Activated CD4-positive, alpha-beta T cell treated with anti-CD3 and anti-CD28 coated beads, Interleukin-2, amount 50 U/mL, for 1 hour (primary cell): ENCODE results near the gene CDHR5.

ENCODE experiments used
- DNase-seq: peaks from one replicate; pipeline ENCODE4 v3.0.0-alpha.2; 2020

Gene CDHR5

DNA sequence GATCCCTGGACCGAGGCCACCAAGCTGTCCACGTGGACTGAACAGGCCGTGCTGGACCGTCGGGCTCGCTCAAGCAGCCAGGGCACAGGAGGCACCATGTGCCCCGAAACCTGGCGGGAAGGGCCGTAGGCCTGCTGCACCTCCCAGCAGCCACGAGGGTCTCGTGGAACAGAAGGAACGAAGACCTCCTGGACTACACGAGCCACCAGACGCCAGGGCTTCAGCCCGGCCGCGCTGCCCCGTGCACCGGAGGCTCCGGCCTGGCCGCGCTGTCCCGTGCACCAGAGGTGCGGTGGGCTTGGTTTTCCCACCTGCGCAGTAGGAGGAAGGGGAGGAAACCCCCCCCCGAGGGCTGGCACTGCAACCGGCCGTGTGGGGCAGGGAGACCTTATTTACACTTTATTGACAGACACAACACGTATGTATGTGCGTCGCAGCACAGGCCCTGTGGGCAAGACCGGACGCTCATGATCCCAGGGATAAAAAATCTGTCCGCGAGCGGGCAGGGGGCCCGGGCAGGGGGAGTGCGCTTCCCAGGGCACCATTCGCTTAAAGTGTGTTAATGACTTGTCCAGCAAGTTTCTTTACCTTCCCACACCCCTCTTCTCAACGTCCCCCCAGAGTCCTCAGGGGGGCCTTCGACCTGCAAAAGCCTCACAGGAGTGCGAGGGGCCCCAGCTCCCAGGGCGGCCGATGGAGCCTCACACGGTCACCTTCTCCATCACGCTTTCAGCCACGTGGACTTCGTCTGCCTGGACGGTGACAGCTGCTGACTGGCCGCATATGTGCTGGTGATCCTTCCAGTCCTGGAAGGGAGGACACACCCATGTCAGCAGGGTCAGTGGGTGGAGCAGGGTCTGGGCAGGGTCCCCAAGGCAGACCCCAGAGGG, 19.3 kb upstream of the CDHR5 start:
- DNase-seq: no peak

DNA sequence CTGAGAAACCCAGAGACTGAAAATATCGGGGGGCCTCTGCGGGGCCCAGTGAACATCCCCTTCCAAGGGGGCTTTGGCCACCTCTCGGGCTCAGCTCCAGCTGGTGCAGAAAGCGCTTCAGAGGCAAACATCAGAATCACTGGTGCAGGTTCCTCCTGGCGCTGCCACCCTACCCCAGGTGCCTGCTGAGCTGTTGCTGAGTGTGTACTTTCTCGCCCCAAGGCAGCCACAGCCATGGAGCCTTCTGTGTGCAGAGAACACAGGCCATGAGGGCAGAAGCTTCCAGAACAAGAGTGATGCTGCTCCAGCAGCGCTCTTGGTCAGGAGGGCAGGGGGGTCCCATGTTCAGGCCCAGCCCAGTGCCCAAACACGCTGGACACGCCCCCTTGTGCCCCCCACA, 18.6 kb upstream of the CDHR5 start:
- DNase-seq: no peak

DNA sequence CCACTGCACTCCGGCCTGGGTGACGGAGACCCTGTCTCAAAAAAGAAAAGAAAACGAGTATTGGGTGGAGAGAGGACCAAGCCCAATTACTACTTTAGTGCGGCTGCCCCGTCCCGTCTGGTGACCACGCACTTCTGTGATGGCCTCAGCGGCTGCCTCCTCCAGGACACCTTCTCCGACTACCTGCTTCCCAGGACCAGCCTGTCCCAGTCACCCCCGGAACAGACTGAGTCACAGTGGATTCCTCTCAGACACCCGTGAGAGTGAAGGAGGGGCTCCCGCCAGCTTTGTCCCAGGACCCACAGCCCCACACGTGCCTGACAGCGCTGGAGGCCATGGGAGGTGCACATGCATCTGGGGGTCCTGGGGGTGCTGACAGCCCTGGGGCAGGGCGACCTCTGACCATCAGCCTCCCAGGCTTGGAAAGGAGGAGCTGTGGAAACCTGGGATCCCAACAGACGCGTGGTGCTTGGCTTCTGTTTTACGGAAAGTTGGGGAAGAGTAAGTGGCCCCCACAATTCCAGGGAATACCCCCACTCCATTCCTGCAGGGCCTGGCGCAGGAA, 17.1 kb upstream of the CDHR5 start:
- DNase-seq: no peak

DNA sequence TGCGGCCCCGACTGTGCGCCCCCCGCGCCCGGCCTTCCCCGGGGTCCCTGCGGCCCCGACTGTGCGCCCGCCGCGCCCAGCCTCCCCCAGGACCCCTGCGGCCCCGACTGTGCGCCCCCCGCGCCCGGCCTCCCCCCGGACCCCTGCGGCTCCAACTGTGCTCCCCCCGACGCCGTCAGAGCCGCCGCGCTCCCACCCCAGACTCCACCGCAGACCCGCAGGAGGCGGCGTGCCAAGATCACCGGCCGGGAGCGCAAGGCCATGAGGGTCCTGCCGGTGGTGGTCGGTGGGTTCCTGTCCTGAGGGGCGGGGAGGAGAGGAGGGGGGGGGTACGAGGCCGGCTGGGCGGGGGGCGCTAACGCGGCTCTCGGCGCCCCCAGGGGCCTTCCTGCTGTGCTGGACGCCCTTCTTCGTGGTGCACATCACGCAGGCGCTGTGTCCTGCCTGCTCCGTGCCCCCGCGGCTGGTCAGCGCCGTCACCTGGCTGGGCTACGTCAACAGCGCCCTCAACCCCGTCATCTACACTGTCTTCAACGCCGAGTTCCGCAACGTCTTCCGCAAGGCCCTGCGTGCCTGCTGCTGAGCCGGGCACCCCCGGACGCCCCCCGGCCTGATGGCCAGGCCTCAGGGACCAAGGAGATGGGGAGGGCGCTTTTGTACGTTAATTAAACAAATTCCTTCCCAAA, 15.4 kb upstream of the CDHR5 start:
- no peak for DNase-seq

DNA sequence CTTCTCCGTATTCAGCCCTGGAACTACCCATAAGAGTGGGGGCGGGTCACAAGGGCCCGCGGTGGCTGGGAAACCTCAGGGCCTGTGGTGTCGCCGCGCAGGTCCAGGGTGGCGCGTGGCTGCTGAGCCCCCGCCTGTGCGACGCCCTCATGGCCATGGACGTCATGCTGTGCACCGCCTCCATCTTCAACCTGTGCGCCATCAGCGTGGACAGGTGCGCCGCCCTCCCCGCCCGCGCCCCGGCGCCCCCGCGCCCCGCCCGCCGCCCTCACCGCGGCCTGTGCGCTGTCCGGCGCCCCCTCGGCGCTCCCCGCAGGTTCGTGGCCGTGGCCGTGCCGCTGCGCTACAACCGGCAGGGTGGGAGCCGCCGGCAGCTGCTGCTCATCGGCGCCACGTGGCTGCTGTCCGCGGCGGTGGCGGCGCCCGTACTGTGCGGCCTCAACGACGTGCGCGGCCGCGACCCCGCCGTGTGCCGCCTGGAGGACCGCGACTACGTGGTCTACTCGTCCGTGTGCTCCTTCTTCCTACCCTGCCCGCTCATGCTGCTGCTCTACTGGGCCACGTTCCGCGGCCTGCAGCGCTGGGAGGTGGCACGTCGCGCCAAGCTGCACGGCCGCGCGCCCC, 14.7 kb upstream of the CDHR5 start:
- DNase-seq: no peak

DNA sequence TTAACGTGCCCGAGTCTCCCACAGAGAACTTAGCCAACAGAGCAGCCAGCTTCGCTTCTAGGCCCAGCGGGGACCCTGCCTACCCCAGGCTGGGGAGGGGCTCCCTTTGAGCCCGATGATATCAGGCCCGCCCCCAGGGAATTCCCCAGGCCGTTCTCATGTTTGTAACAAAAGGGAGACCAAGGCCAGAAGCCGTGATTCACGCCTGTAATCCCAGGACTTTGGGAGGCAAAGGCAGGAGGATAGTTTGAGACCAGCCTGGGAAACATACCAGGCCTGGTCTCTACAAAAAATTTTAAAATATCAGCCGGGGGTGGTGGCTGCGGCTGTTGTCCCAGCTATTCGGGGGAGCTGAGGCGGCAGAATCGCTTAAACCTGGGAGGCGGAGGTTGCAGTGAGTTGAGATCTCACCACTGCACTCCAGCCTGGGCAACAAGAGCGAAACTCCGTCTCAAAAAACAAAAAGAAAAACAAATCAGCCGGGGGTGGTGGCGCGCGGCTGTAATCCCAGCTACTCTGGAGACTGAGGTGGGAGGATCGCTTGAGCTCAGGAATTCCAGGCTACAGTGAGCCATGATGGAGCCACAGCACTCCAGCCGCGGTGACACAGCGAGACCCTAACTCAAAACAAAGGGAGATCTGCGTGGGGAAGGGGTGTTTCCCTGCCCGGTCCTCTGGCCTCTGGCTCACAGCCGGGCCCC, 14.0 kb upstream of the CDHR5 start:
- no peak for DNase-seq

DNA sequence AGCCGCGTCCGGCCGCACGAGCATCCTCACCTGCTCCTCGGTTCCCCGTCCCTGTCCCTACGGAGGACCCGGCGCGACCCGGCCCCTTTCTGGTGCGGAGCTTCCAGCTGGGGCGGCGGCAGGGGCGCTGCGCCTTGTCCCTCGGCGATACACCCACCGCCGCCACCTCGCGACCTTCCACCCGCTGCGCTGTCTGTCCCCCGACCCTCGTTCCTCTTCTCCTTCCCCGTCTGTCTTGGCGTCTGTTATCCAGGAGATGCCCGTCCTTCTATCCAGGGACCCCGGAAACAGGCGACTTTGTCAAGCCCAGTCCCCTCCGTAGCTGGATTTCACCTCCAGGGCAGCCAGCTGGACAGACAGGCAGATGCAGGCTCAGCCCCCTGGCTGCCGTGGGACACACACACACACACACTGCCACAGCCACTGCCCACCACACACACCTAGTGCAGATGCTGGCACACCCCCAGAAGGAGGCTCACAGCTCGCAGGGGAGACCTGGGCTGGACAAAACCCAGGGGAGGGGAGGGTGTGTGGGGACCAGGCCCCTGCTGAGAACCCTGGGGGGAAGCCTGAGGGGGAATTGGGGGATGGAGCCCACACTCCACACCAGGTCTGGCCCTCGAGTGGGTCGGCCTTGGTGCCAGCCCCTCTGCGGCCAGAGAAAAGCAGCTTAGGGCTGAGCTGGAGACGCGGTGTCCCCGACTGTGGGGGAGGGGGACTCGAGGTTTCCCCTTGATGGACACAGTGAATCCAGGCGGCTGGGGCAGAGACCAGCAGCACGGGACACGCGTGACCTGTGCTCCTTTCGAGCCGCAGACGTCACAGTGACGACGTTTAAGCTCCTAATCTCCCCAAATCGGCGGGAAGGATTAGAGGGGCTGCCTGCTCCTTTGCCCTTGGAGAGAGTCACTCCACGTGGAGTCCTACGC, 13.1 kb upstream of the CDHR5 start:
- DNase-seq: no peak

DNA sequence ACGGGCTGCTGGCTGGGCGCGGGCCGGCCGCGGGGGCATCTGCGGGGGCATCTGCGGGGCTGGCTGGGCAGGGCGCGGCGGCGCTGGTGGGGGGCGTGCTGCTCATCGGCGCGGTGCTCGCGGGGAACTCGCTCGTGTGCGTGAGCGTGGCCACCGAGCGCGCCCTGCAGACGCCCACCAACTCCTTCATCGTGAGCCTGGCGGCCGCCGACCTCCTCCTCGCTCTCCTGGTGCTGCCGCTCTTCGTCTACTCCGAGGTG, 12.5 kb upstream of the CDHR5 start:
- DNase-seq: no peak

DNA sequence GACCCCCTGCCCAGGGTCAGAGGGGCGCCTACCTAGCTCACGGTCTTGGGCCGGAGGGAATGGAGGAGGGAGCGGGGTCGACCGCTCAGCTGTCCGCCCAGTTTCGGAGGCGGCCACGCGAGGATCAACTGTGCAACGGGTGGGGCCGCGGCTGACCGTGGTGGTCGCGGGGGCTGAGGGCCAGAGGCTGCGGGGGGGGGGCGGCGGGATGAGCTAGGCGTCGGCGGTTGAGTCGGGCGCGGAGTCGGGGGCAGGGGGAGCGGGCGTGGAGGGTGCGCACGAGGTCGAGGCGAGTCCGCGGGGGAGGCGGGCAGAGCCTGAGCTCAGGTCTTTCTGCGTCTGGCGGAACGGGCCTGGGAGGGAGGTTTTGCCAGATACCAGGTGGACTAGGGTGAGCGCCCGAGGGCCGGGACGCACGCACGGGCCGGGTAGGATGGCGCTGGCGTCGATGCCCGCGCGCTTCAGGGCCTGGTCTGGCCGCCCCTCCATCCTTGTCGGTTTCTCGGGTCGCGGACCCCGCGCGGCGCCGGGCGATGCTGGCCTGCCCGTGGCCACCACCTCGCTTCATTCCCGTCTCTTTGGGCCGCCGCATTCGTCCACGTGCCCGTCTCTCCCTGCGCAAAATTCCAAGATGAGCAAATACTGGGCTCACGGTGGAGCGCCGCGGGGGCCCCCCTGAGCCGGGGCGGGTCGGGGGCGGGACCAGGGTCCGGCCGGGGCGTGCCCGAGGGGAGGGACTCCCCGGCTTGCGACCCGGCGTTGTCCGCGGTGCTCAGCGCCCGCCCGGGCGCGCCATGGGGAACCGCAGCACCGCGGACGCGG, 12.0 kb upstream of the CDHR5 start, which contains the start of gene DRD4:
Gene DRD4 (plus strand): TSS at position 759 of the 822 bp plus-strand sequence. CDS start 36 bp downstream, at position 795.
- DNase-seq: no peak

DNA sequence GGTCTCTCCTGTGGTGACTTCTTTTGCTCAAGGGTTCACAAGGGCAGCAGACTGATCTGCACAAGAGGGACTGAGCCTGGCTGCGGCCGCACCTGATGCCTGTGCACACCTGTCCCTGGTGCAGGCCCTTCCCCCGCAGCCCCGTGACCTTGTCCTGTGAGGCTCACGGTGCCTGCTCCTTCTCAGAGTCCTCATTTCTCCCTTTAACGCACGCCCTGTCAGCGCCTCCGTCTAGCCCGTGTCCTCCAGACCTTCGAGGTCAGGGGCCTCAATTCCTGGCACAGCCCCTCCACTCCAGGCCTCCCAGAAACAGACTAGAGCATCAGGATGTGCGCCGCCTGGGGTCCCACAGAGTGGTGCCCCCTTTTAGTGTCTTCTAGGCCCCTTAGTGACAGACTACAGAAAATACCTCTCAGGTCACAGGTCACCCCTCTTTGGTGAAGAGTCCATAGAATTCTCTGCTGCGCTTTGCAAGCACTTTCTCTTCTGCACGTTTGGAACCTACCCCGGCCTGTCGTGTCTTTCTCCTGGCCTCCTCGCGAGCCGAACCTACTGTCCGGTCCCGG, 11.3 kb upstream of the CDHR5 start:
- DNase-seq: no peak

DNA sequence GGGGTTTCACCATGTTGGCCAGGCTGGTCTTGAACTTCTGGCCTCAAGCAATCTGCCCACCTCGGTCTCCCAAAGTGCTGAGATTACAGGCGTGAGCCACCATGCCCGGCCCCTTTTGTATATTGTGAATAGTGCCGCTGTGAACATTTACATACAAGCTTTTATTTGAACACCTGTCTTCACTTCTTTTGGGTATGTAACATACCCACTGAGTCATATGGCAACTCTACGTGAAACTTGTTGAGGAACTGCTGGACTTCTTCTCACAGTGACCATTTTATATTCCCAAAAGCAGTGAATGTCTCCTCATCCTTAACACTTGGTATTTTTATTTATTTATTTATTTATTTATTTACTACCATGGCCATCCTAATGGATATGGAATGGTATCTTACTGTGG, 6.1 kb upstream of the CDHR5 start:
- no peak for DNase-seq

DNA sequence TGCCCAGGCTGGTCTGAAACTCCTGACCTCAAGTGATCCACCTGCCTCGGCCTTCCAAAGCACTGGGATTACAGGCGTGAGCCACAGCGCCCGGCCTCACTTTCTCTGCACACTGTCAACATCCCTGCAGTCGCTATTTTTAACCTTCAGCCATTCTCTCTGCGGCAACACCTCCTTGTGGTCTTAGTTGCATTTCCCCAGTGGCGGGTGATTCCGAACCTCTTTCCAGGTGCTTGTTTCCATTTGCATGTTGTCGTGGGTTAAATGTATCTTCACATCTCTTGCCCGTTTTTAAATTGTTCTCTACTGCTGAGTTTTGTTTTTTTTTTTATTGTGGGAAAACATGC, 4.5 kb upstream of the CDHR5 start:
- no peak for DNase-seq

DNA sequence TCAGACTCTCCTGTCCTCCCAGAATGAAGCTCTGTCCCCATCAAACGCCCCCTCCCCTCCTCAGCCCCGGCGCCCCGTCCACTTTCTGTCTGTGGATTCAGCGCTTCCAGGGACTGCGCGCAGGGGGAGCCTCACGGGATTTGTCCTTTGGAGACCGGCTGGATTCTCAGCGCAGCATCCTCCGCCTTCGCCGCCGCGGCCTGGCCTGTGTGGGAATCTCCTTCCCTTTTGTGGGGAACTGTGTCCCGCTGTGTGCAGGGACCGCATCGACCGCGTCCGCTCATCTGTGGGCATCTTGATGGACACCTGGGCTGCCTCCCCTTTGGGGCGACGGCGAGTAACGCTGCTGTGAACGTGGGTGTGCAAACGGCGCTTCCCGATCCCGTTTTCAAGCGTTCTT, 3.3 kb upstream of the CDHR5 start:
- no peak for DNase-seq

DNA sequence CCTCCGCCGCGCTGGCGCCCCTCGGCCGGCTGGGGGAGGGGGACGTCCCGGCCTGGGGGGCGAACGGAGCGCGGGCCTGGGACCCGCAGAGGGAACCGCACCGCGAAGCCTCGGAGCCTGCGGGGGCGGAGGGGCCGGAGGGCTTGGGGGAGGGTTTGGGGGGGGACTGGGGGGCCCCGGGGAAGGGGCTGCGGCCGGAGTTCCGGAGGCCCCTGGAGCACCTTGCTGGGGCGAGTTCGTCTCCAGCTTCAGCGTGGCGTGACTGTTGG, 2.5 kb upstream of the CDHR5 start:
- no peak for DNase-seq

DNA sequence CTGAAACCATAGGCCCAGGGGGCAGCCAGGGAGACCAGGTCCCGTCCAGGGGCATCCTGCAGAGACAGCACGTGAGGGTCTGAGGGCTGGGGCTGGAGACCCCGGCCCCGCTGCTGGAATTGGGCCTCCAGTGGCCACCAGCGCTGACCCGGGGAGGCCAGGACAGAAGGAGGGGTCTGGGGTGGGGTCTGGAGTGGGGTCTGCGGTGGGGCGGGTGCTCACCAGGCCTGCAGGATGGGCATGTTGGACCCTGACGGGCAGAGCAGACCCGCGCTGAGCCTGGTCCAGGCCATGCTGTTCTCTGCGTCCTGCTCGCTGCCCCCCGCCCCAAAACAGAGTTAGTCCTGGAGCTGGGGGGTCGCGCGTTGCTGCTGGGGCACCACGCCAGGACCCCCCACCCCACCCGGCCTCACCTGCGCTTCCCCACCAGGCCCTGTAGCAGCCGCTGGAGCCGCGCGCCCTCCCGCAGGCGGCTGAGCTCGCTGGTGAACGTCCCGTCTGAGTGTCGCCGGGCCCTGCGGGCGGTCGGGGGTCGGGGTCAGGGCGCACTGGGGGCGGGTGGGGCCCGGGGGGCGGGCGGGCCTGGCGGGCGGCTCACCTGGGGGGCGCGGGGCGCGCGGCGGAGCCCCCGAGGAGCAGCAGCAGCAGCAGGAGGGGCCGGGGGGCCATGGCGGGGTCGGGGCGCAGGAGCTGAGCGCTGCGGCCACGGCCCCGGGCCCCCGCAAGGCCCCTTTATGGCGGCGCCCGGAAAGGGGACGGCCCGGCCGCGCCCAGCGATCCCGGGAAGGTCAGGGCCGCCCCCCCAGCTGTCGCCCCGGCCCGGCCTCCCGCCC, 1.9 kb upstream of the CDHR5 start, which contains the start of gene SCT:
Gene SCT (minus strand): TSS at position 707 of the 833 bp plus-strand sequence. CDS start 38 bp downstream, at position 669.
- DNase-seq: no peak

DNA sequence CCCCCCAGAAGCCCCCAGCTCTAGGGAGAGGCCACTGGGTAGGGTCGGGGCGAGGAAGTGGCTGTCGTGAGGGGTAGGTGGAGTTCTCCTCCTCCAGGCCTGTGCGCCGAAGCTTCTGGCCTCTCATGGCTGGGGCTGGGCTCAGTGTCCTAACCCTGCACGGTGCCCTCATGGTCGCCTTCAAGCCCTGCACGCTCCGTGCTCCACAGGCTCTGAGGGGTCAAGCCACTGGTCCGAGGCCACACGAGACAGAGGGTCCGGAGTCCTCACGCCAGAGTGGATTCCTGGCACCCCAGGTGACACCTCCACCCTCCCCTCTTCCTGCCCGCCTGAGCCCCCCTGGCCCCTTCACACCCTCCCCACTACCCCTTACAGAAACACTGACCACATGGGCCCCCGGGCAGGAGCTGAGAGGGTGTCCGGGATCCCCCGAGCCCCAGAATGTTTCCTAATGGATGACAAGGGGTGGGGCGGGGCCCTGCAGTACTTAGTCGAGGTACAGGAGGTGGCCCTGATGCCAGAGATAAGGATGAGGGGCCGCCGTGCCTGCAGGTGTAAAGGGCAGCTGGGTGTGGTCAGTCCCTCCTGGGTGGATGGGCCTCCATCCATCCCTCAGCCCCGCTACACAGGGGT, 997 bp upstream of the CDHR5 start:
- no peak for DNase-seq

DNA sequence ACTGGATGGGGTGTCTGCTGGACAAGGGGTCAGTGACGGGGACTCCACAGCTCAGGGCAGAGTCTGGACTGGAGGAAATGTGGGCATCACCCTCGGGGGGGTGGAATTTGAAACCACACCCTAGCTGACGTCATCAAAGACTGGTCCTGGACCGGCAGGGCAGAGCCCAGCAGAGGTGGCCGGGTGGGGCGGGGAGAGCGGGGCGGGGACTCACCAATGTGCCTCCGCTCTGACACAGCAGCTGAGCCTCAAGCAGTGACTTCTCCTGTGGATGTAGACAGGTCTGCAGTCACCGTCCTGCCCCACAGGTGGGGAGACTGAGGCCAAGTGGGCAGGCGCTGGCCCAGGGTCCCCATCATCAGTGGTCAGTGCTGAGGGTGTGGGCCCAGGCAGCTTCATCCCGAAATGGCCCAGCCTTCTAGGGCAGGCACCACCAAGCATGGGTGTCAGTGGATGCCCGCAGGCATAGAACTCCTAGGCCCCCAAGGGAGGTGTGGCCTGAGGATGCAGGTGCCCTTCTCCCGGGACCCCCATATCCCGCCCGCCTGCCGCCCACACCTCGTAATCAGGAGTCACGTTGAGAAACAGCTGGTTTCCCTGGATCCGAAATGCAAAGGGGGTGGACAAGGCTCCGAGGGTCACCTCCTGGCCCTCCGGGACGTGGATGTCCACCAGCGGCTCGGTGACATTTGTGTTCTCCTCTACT, 603 bp downstream of the CDHR5 start:
- DNase-seq: no peak

DNA sequence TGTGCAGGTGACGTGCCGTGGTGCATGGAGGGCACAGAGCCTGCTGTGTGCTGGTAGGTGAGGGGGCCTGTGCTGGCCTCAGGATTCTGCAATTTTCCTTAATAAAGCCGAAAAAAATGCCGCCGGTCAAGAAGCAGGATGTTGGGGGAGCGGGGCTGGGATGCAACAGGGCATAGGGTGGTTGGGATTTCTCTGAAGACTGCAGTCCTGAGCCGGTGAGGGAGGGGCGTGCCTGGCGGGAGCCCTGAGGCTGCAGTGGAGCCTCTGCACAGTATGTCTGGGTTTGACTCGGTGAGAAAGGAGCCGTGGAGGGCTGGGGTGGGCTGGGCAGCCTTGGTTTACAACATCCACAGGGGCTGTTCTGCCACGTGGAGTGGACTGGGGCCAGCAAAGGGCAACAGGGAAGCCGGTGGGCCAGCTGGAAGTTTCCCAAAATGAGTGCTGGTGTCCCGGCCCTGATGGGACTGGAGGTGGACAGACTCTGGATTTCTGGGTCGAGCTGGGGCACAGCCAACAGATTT, 1.3 kb downstream of the CDHR5 start:
- no peak for DNase-seq

DNA sequence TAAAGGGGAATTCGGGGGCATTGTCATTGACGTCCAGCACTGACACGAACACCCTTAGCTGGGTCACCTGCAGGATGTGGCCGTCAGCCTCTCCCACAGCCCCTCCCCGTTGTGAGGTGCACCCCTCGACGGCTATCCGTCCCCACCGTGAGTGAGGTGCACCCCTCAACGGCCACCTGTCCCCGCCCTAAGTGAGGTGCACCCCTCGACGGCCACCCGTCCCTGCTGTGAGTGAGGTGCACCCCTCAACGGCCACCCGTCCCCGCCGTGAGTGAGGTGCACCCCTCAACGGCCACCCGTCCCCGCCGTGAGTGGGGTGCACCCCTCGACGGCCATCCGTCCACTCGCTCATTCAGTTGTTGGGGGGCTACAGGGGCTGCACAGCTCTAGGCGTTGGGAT, 2.9 kb downstream of the CDHR5 start:
- no peak for DNase-seq
